DND-41 (cell line): ENCODE data around the gene NTSR1.
A peak's percentile ranks its signal among the peaks of the same experiment; 100 is the strongest.

Source experiments
- ATAC-seq: fragments of 200-7000 bp; cut with Tn5 transposase; 3 replicates; pipeline ENCODE4 v1.9.1; 2021; ENCODE audit warnings: low read depth; ENCODE audit not compliant: insufficient read depth
- DNase-seq: peaks from one replicate; pipeline ENCODE4 v3.0.0-alpha.2; 2020
- H2AFZ ChIP-seq: 2 replicates; pipeline ENCODE4 v1.6.0; 2012; ENCODE audit warnings: low read depth, low read length
- H3K27ac ChIP-seq: 2 replicates; pipeline ENCODE4 v1.5.1; 2012; ENCODE audit warnings: low read length, inconsistent platforms
- H3K27me3 ChIP-seq: fragments of 200-600 bp; sonication (generic); 2 replicates; pipeline ENCODE4 v1.6.0; 2012; ENCODE audit warnings: low read length, mild to moderate bottlenecking, inconsistent platforms; ENCODE audit not compliant: insufficient read depth, poor library complexity
- H3K36me3 ChIP-seq: 2 replicates; pipeline ENCODE4 v1.5.1; 2012; ENCODE audit warnings: low read length, inconsistent platforms; ENCODE audit not compliant: insufficient read depth
- H3K4me1 ChIP-seq: 2 replicates; pipeline ENCODE4 v1.5.1; 2012; ENCODE audit warnings: mild to moderate bottlenecking, low read length; ENCODE audit not compliant: insufficient read depth
- H3K4me2 ChIP-seq: 2 replicates; pipeline ENCODE4 v1.6.0; 2012; ENCODE audit warnings: mild to moderate bottlenecking, moderate library complexity, low read length, inconsistent platforms; ENCODE audit not compliant: insufficient read depth
- H3K4me3 ChIP-seq, 2 experiments: fragments of 200-600 bp in 1 of 2; shearing (Covaris generic) in 1 of 2; 2 replicates each; pipeline ENCODE4 v1.5.1; 2012 to 2016; ENCODE audit warnings: inconsistent platforms in 2 of 2, low read length in 2 of 2, mild to moderate bottlenecking in 2 of 2, low read depth in 1 of 2, moderate library complexity in 1 of 2
- H3K79me2 ChIP-seq: 2 replicates; pipeline ENCODE4 v1.6.0; 2012; ENCODE audit warnings: low read length, inconsistent platforms; ENCODE audit not compliant: insufficient read depth
- H3K9ac ChIP-seq: 2 replicates; pipeline ENCODE4 v1.6.0; 2012; ENCODE audit warnings: low read depth, mild to moderate bottlenecking, inconsistent platforms, low read length, moderate library complexity
- H3K9me3 ChIP-seq: 2 replicates; pipeline ENCODE4 v1.5.1; 2012; ENCODE audit warnings: low read length, moderate library complexity, mild to moderate bottlenecking, inconsistent platforms; ENCODE audit not compliant: insufficient read depth, severe bottlenecking
- H4K20me1 ChIP-seq: 2 replicates; pipeline ENCODE4 v1.6.0; 2012; ENCODE audit warnings: low read length; ENCODE audit not compliant: insufficient read depth
- CTCF ChIP-seq: IDR thresholded peaks from 2 replicates; pipeline ENCODE4 v1.5.1; 2012; ENCODE audit warnings: borderline replicate concordance, low read length, moderate library complexity, mild to moderate bottlenecking; ENCODE audit not compliant: poor library complexity, severe bottlenecking; ENCODE audit errors: extremely low read depth
- EZH2 ChIP-seq: IDR thresholded peaks from 3 replicates; pipeline ENCODE4 v1.6.1; 2012; ENCODE audit warnings: borderline replicate concordance, low read depth, mild to moderate bottlenecking, moderate library complexity, low read length, inconsistent platforms; ENCODE audit not compliant: severe bottlenecking

The NTSR1 gene

GRCh38 chr20:62801284-62802010, 92.8 kb downstream of the NTSR1 start:
- no peak overlapping the region for H3K9ac ChIP-seq
- H3K36me3 ChIP-seq = peaks cover 57% of the 10 kb centered on the region
- DNase-seq = no peak
- H3K4me3 ChIP-seq = no peak overlapping the region
- H2AFZ ChIP-seq = no peak overlapping the region
- no peak for ATAC-seq
- peaks cover 42% of the 10 kb centered on the region for H4K20me1 ChIP-seq
- H3K4me1 ChIP-seq = peaks cover 34% of the 10 kb centered on the region
- H3K4me2 ChIP-seq = no peak overlapping the region
- H3K27me3 ChIP-seq = no peaks in the 10 kb centered on the region
- peaks cover 39% of the 10 kb centered on the region for H3K79me2 ChIP-seq
- TF ChIP-seq CTCF (no peak), EZH2 (no peak)
- no peak overlapping the region for H3K27ac ChIP-seq
- no peaks in the 10 kb centered on the region for H3K9me3 ChIP-seq

GRCh38 chr20:62802026-62802712, 93.5 kb downstream of the NTSR1 start:
- Histone ChIP-seq H3K9me3 (no peaks in the 10 kb centered on the region), H3K4me3 (no peak overlapping the region), H3K4me2 (no peak overlapping the region), H3K27ac (no peak overlapping the region), H3K9ac (no peak overlapping the region), H3K4me1 (peaks cover 37% of the 10 kb centered on the region), H3K36me3 (peaks cover 61% of the 10 kb centered on the region), H4K20me1 (peaks cover 46% of the 10 kb centered on the region), H2AFZ (no peak overlapping the region), H3K79me2 (peaks cover 42% of the 10 kb centered on the region), H3K27me3 (no peaks in the 10 kb centered on the region)
- no peak for TF ChIP-seq EZH2
- no peak for TF ChIP-seq CTCF
- ATAC-seq (no peak), DNase-seq (no peak)

GRCh38 chr20:62804021-62804626, 95.5 kb downstream of the NTSR1 start:
- no peak for DNase-seq
- no peaks in the 10 kb centered on the region for H3K27me3 ChIP-seq
- H3K4me2 ChIP-seq = peak overlapping the region; percentile 66
- TF ChIP-seq CTCF (peak; percentile 14), EZH2 (no peak)
- H3K9me3 ChIP-seq = no peaks in the 10 kb centered on the region
- H3K79me2 ChIP-seq = peaks cover 41% of the 10 kb centered on the region
- H4K20me1 ChIP-seq = peaks cover 43% of the 10 kb centered on the region
- H3K27ac ChIP-seq = peak overlapping the region; percentile 63
- peaks cover 38% of the 10 kb centered on the region for H3K4me1 ChIP-seq
- peak overlapping the region; percentile 85 for H2AFZ ChIP-seq
- peak; percentile 24 for ATAC-seq
- peaks cover 61% of the 10 kb centered on the region for H3K36me3 ChIP-seq
- peak overlapping the region; percentile 47 for H3K9ac ChIP-seq
- peak overlapping the region; percentile 13 to 97; a peak in 3 of 4 replicates for H3K4me3 ChIP-seq
